Left hindlimb (tissue), 1 donor: ENCODE data around the gene SCYGR1.
"Not testable (repeated sequence)": the region's sequence is repeated elsewhere in the genome, so short reads cannot be mapped to it uniquely, and the experiment has no call there.

Source experiments
- DNase-seq: peaks from one replicate; pipeline ENCODE4 v3.0.0-alpha.2; 2018

The SCYGR1 gene

DNA sequence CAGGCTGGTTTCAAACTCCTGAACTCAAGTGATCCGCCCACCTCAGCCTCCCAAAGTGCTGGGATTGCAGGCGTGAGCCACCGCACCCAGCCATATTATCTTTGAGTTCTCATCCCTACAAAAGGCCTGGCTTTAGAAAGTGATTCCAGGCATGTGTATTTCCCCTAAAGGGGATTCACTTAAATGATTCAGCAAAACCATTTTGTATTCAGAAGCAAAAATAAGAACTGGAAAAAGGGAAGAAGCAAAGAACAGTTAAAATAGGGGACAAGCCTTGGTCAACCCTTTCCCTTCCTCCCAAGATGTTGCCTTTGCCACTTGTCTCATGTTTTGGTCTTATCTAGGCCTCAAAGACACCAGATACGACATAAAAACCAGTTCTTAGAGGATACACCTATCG, 19.2 kb downstream of the SCYGR1 start:
- DNase-seq: no peak

DNA sequence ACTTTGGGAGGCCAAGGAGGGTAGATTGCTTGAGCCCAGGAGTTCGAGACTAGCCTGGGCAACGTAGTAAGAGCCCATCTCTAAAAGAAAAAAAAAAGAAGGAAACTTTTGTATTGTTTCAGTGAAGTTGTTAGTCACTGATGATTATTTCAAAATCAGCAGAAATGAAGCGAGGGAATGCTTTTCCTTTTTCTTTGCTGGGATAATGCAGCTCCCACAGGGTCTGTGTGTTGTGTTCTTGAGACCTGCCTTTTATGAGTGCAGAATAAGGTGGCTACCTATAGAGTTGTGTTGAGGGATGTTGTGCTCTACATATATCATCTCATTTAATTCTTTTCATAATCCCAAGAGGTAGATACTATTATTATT, 20.3 kb downstream of the SCYGR1 start:
- no peak for DNase-seq

GRCh38 chr2:227366769-227367426, 20.9 kb downstream of the SCYGR1 start:
- no peak for DNase-seq

GRCh38 chr2:227365833-227366232, 21.9 kb downstream of the SCYGR1 start:
- DNase-seq: no peak

DNA sequence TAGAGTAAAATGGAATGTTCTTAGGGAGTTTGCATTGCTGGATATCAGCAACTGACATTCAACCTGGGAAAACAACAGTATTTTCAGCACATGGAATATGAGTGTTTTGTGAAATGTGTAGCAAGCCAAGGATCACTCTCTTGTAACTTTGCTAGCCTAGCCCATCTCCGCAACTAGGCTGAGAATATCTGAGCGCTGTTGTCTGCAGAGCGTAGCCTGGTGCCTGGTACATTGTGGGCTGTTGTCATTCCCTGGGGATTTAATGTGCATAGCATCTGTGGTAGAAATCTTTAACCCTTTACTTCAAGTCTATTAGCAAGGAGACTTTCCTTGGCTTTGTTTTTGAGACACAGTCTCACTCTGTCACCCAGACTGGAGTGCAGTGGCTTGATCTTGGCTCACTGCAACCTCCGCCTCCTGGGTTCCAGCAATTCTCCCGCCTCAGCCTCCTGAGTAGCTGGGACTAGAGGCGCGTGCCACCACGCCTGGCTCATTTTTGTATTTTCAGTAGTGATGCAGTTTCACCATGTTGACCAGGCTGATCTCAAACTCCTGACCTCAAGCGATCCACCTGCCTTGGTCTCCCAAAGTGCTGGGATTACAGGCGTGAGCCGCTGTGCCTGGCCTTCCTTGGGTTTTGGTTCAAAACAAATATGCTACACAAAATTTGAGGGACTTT, 23.0 kb downstream of the SCYGR1 start:
- DNase-seq: not testable (repeated sequence)

DNA sequence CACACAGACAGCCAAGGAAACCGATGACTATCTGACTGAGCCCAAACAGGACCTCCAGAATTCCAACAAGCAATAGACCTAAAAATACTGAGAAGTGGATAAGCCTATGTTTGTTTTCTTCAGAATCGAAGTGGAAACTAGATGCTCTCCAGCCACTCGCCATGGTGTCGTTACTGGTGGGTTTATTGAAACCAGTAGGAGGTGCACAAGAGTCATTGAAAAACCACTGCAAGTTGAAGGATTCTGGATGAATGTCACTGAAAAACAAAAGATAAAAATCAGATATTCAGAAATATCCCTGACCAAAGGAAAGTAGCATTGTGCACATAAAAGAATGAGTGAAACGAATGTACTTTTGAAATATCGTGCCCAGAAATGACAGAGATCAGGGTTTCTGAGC, 24.0 kb downstream of the SCYGR1 start:
- no peak for DNase-seq

DNA sequence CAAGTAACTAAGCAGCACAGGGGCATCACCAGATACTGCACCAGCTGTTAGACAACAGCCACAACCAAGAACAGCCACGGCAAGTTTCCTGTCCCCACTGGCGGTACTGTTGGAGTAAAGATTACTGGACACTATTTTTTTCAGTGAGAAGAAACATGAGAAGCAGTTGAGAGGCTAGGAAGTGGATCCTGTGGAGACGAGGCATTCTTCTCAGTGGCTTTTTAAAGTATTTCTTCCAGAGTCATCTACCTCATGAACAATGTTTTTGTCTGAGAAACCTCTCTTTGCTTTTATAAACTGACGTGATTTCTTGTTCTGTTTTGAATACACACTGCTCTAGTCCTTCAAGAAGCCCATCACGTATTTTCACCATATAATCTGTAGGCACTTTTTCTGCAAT, 27.4 kb downstream of the SCYGR1 start:
- no peak for DNase-seq

- DNase-seq: no peak
Observed at GRCh38 chr2:227351639-227352038, 36.1 kb downstream of the SCYGR1 start.

- no peak for DNase-seq
Observed at GRCh38 chr2:227349989-227350612, 37.6 kb downstream of the SCYGR1 start.

- DNase-seq: no peak
Observed at GRCh38 chr2:227348324-227348723, 39.4 kb downstream of the SCYGR1 start.

DNA sequence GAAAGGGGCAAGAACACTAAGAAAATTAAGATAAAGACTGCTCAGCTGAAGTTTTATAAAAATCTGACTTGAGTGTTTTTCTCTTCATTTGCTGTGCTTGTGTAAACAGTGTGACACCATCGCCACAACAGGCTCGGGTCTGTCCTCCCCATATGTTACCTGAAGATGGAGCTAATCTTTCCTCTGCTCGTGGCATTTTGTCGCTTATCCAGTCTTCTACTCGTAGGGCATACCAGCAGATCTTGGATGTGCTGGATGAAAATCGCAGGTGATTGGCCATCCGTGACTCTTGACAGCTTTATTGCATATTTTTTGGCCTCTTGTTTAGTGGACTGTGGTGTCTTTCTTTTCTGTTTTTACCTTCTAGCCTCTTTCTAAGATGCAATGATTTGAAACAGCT, 40.6 kb downstream of the SCYGR1 start:
- no peak for DNase-seq

GRCh38 chr2:227344231-227344630, 43.5 kb downstream of the SCYGR1 start:
- DNase-seq: no peak

DNA sequence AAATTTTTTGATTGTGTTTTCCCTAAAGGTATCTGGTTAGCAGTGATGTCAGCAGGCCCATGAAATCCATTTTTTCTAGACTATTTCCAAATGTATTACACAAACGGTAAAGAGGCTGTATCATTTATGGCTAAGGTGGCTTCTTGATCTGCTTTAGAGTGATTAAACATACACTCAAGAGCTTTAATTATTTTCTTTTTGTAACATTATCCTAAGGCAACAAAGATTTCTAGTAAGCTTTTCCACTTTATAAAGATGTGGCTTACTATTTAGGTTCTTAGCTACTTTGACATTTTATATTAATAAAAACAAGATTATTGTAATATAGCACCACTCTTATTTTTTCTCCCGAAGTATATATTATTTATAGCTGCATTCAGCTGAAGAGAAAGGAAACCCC, 46.2 kb downstream of the SCYGR1 start:
- no peak for DNase-seq

GRCh38 chr2:227340106-227340505, 47.6 kb downstream of the SCYGR1 start:
- DNase-seq: no peak

- no peak for DNase-seq
Observed at GRCh38 chr2:227339098-227339599, 48.6 kb downstream of the SCYGR1 start.
